Ecto neural progenitor cell (in vitro differentiated cells): ENCODE measurements around the gene PPP1R11.

Experiments used
- DNase-seq: peaks from one replicate; pipeline ENCODE4 v3.0.0-alpha.2; 2018; ENCODE audit warnings: low spot score

Gene PPP1R11

DNA sequence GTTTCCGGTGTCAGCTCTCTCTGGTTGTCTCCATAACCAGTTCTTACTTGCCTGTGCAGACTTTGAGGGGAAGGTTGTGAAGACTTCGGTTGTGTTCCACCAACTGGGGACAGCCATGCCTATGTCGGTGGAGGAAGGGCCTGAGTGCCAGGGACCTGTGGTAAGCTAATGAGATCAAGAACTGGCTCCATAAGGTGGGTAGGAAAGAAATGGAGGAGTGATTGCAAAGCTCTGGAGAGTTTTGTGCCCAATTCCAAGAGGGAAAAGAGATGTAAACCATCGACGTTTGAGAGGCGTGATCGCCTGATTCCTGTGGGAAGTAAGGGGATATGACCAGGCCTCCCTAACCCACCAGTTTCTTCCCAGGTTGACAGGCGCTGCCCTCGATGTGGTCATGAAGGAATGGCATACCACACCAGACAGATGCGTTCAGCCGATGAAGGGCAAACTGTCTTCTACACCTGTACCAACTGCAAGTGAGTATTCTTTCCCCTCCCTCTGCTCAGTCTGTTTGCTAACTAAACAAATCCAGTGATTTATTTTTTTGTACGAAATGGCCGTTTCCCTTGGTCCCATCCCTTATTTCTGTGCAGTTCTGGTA, 5.0 kb upstream of the PPP1R11 start:
- DNase-seq: no peak

DNA sequence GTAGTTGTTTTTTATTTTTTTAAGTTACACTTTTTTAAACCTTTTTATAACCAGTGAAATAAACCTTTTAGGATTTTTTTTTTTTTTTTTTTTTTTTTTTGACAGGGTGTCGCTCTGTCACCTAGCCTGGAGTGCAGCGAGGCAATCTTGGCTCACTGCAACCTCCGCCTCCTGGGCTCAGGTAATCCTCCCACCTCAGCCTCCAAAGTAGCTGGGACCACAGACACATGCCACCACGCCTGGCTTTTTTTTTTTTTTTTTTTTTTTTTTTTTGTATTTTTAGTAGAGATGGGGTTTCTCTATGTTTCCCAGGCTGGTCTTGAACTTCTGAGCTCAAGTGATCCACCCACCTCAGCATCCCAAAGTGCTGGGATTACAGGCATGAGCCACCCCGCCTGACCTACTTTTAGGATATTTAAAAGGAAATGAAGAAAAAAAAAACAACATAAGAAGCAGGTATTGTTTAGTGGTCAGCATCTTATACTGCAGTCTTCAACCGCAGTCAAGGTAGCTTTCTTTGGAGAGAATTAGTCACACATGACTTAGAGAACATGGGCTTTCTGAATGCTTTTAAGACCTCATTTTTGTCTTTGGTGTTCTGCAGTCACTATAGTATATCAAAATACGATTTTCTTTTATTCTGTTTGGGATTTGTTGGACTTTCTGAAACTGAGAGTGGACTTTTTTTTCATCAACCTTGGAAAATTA, 4.4 kb upstream of the PPP1R11 start:
- no peak for DNase-seq

DNA sequence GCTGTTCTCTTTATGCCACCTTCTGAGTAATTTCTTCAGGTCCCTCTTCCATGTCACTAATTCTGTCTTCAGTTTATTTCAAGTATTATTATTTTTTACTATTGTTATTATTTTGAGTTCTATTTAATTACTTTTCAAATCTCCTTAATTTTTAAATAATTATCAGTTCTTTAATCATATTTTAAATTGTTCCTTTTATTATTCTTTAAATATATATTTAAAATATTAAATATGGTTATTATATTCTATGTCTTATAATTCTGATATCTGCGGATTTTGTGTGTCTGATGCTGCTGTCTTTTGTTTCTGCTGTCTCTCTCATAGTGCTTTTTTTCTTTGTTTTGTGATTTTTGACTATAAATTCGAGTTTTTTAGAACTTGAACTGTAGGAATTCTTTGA, 3.7 kb upstream of the PPP1R11 start:
- no peak for DNase-seq

DNA sequence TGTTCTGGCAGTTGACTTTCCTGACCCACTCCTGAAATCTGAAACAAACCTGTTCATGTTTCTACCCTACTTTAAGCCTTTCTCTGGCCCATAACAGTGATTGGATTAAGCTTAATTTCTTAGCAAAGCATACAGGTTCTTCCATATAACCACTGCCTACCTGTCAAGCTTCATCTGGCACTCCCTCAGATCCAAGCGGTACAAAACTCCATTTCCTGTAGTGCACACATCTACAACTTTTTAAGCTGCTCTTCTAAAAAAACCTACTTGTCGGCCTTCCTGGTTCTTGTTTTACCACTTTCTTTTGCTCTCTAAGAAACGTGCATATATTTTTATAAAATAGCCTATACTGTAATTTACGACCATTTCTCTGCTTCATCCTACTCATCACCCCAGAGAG, 916 bp upstream of the PPP1R11 start:
- DNase-seq: no peak

DNA sequence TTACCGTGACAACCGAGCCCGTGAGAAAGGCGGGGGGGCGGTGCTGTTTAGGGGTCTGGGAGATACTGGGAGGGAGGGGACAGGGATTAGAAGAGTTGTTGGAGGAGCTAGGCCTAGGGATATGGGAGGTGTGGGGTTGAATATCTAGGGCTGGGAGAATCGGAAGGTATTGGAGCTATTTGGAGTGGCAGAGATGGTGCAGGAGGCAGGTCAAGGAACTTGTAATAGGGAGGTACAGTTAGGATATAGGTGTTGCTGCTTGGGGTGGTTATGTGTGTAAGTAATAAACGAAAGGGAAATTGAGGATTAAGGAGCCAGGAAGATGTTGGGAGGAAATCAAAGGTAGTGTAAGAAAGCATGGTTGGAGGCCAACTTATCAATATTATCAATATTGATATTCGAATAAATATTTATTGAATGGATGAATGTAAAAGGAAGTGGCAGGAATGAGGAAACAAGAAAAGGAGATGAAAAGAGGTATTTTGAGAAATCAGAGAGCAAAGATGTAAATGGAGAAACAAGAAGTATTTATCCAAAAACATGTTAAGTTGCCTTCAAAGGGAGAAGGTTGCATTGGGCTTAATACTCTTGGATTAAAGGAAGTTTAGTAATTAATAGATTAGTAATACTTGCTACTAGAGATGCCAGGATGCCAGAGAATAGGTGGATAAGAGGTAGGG, 602 bp downstream of the PPP1R11 start:
- DNase-seq: no peak

DNA sequence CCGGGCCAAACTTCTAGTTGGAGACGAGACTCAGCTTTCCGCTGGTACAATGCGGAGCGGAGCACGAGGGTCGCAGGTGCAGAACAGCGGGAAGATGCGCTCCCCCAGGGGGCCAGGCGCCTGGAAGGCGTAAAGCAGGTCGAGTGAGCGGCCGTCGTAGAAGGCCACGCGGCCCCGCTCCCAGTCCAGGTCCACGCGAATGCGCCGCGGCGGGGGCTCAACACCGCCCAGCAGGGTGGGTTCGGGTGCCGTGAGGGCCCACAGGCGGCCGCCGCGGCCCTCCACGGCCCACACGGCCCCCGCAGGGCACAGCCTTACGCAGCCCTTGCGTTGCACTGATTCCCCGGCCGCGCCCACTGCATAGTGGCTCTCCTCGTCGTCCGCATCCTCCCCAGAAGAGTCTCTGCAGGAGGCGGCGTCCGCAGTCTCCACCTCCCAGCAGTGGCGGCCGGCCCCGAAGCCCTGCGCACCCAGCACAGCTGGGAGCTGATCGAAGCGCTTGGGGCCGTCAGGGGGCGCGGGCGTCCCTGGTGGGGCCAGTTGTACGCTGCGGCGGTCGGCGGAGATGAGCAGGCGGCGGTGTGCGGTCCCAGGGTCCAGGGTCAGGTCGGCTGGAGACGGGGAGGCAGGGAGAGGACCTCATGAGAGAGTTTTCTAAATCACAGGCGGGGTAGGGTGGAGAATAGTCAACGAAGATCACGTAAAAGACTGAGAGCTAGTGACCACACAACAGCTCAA, 4.3 kb downstream of the PPP1R11 start:
- DNase-seq: peak; percentile 58

DNA sequence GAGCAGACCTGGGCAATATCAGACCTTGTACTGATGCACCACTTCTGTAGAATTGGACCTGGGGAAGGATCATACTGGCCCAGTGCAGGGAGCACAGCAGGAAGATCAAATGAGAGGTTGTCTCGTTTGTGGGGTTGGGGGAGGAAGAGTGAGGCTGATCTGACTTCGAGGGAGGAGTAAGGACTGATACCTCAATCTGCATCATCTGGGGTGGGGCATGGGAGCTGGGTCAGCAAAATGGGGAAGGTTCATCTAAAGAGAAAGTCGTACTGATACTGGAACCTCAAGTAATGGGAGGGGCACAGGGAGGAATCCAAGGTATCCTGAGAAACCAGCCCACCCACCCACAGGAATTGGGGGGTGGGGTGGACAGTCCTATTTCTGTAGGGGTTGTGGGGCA, 4.9 kb downstream of the PPP1R11 start:
- DNase-seq: no peak

DNA sequence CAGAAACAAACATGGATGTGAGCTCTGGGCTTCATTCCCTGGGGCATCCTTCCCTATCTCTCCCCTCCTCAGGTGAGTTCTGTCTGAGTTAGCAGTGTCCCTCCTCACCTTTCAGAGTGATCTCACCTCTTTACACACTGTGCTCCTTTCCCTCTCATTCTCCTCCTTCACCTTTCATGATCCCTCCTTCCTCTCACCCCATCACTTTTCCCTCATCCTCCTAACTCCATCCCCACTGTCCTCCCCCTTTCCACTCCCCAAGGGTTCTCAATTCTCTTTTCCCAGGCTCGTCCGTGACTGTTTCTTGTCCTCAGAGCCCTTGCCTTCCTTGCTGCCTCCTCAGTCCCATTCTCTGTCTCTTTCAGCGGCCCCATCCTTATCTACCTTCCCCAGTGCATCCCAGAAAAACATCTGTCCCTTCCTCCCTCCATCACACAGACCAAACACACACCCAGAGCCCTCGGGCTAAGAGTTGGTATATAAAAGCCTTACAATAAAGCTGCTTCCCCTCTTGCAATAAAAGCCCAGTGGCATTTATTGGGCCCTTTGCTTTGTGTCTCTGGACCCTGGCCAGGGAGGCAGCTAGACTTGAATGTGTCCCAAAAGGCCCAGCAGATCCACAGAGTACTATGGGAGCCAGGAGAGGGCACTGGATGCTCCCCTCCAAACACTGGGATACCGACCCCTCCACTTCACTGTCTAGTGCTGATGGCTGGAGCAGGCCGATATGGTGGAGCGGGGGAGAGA, 6.7 kb downstream of the PPP1R11 start:
- DNase-seq: no peak

DNA sequence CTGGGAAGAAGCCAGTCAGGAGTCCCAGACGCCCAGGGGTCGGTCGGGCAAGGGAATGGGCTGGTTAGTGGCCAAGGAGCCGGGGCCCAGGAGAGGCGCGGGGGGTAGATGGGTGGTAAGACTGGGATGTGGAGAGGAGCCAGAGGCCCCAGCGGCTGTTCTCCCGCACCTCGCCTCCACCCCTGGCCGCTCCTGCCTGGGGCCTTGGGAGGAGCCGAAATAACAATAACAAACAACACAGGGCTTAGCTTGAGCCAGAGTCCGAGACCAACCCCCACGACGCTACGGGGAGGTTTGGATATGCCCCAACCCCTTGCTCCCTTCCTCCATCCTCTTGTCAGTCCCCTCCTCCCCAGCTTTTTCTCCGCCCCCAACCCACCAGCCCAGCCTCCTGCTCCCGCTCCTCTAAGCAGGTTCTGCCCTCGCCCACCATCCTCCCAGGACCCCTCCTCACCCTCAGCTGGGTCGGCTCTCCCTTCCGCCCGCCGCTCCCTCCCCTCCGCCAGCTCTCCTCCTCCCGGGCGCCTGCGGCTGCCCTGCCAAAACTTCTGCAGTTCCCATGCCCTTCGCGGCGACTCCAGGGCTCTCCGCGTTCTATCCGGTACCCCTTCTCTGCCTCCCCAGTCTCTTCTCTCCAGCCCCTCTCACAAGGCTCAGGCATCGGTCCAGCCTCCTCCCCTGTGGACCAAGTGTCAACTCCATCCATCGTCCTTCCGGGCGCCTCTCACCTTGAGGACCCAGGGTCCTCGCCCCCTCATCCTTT, 7.5 kb downstream of the PPP1R11 start:
- DNase-seq: peak; percentile 70

DNA sequence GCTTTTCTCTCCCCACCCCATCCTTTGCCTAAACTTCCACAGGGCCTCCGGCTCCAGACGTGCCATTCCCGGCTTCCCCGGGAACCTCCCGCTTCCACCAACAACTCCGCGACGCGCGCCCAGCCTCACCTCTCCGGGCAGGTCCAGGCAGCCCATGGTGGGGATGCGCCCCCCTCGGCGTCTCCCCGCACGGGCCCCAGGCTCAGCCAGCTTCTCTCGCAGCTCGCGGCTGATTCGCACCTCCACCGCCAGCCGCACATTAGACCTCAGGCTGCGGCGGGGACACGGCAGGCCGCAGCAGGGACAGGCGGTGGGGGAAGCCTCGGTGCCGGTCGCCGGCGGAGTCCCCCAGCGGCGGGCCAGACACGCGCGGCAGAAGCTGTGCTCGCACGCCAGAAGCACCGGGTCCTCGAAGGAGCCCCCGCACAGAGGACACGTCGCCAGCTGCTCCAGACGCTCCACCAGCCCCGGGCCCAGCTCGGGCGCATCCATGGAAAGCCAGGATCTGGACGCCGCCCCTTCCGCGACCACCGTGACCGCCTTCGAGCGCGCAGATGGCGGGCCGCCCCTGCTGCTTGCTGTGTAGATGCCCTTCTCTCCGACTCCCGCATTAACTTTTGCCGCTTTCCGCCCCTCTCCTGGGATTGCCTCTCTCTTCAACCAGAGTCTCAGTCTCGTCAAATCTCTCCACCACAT, 8.2 kb downstream of the PPP1R11 start, which contains the start of gene RNF39:
Gene RNF39, minus strand, starts transcription at position 676 of the 696 bp plus-strand sequence. Its CDS starts 184 bp downstream, at position 492.
- peak; percentile 59 for DNase-seq

DNA sequence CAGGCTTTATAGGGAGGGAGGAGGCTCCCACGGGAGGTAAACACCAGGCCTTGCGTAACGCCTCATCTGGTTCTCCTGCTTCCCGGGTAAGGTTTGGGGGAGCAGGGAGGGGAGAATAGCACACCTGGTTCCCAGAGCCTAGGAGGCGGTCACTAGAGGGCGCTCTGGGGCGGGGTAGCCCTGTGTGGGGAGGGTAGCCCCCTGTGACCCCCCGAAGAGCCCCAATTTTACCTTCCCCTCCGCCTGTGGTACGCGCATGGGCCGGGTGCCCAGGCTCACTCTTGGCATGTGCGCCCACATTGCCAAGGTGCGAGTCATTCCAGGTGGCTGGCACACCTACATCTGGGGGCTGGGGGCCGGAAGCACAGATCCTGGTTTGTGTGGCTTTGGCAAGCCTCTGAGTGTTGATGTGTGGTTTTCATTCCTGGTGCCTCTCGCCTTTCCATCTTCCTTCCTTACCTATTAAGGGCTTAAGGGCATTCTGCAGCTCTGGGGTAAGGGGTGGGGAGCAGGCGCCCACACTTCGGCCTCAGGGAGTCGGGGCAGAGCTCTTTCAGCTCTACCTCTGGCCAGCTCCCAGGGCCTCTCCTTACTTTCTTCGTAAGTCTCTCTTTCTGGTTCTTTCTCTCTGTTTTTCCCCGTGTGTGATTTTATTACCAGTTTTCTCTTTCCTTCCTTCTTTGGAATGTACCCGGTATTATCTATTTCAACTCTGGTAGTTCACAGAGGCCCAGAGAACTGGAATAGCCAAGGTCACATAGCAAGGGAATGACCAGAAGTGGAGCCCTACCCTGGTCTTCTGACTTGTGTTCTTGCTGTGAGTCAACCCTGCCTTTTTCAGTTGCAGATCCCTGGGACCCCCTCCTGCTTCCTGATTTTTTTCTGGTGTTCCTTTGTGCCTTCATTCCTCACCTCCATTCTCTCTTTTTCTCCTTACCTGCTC, 9.1 kb downstream of the PPP1R11 start:
- DNase-seq: peak; percentile 60

DNA sequence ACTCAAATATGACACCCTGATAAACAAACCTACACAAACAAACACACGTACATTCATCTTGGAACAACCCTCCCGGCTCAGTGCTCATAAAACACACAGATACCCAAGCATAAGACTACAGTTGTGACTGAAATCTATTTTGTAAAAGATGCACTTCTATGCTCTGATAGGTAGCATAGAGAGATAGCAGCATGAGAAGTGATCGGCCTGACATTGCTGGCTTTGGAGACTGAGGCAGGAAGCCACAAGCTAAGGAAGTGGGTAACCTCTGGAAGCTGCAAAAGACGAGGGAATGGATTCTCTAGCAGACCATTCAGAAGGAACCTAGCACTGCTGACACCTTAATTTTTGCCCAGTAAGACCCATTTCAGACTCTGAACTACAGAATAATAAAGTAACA, 10.2 kb downstream of the PPP1R11 start:
- DNase-seq: no peak

DNA sequence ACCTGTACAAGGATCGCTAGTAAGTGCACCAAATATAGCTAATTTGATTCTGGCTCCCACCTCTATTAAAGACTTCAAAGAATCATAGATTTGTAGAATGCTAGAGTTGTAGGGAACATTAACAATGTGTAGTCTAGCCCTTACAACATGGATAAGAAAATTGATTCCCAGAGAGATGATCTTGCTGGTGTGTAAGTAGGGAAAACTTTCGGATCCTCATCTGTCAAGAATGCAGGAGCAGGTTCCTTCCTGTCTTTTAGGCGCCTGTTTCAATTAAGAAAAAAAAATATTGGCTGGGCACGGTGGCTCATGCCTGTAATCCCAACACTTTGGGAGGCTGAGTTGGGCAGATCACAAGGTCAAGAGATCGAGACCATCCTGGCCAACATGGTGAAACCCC, 20.9 kb downstream of the PPP1R11 start:
- no peak for DNase-seq

DNA sequence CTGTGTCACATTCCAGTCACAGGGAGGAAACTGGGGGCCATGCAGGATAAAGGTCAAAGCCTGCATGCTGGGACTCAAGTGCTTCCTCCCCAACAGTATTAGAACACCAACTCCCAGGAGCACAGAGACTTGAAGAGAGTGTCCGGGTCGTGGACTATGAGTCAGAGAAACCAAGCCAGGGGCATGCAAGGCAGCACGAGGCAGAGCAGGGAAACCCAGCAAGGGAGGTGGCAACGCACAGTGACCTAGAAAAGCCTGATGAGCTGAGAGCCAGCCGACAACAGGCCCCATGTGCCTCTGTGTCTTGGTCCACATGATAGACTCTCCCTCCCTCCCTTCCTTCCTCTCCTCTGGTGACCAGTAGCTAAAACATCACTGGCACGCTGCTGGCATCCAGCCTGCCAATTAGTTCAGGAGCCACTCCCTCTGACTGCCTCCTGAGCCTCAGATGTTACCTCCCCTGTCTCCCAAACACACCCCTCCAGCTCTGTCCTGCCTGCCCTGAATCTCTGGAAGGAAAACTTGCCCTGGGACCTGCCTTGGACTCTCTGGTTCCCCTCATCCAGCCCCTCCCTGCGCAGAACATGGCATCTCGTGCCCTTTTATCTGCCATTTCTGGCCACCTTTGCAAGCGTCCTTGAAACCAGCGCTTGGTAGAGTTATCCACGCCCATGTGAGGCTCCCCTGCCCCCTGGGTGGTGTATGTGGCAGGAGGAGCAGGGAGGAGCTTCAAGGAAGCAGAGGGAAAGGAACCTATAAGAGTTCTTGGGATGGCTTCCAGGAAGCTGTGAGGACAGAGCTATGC, 24.8 kb downstream of the PPP1R11 start:
- no peak for DNase-seq

DNA sequence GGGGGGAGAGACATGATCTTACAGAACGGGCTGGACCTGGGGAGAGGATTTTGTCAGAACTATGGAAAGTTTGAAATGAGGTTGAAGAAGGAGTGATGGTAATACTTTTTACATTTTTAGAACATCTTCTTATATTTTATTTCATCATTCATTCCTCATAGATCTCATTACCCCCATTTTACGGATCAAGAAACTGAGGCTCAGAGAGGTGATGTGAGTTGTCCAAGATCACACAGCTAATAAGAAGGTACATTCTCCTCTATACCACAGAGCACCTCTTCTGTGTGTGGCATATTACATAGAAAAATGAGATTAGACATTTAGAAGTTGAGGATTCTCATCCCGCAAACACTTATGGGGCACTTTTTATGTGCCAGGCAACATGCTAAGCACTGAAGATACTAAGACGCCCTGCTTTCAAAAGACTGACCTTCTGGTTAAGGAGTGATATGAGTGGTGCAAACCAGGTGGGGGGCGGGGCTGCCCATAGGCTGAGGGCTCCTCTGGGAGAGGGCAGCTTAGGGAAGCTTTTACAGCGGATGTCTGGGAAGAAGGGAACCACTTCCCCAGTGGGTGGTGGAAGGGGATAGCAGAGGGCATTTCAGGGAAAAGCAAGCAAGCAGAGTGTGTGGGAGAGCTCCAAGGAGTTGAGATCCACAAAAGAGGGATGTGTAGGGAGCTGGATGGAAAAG, 26.0 kb downstream of the PPP1R11 start:
- no peak for DNase-seq

DNA sequence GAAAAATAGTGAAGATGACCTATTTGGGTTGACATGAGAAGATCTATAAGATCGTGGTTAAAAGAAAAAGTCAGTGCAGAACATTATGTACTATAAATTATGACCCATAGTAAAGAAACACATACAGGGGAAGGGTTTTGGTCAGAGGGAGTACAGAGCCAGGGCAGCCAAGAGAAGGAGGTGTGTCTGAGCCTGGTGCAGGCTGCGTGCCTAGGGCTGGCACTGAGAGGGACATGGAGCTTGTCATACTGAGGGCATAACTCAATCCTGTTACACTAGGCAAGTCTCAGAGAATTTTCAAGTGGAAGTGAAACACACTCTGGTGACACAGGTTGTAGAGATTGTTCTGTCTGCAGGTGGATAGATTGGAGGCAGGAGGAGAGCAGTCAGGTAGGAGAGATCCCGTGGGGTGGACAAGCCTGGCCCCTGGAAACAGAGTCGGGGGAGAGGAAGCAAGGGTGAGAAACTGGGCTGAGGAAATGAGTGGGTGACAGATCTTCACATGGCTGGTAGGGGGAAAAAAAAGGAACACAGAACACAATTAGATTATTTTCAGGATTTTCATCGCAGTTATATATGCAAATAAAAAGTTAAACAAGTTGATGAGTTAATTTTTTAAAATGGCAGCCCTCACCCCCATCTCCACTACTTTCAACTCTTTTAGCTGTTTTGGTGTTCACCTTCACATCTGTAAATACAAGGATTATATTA, 27.1 kb downstream of the PPP1R11 start:
- no peak for DNase-seq

DNA sequence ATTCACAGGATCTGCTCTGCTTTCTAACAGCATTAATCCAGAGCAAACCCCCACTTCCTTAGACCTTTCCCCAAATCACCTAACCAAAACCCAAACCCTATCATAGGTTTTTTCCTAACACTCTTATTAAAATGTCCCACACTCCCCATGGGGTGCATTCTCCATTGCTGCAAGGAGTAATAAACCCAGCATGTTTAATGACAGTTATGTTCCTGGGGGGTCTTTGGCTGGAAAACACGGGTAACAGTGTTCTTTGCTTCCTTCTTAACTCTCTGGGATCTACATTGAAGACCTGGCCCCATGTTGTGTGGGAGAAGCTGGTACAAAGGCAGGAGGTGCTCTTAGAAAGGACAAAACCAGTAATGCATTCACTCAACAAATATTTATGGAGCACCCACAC, 29.8 kb downstream of the PPP1R11 start:
- DNase-seq: no peak
